Gastroesophageal sphincter (tissue), 3 donors: ENCODE results near the gene GOSR2.

Experiments
- POLR2A ChIP-seq, 2 donors: fragments of 450-650 bp; IDR thresholded peaks; one replicate each; pipeline ENCODE4 v1.6.1; 2017; ENCODE audit warnings: antibody characterized with exemption in 2 of 2, mild to moderate bottlenecking in 2 of 2, moderate library complexity in 1 of 2
- TF ChIP-seq, protein P1 (sequence below), 4 experiments: fragments of 200-600 bp in 2 of 4; fragments of 450-650 bp in 2 of 4; sonication (generic) in 1 of 4; IDR thresholded peaks; one replicate each; pipeline ENCODE4 v1.5.1; 2017 to 2019; ENCODE audit warnings: antibody characterized with exemption in 4 of 4, mild to moderate bottlenecking in 2 of 4, moderate library complexity in 2 of 4

DNA sequence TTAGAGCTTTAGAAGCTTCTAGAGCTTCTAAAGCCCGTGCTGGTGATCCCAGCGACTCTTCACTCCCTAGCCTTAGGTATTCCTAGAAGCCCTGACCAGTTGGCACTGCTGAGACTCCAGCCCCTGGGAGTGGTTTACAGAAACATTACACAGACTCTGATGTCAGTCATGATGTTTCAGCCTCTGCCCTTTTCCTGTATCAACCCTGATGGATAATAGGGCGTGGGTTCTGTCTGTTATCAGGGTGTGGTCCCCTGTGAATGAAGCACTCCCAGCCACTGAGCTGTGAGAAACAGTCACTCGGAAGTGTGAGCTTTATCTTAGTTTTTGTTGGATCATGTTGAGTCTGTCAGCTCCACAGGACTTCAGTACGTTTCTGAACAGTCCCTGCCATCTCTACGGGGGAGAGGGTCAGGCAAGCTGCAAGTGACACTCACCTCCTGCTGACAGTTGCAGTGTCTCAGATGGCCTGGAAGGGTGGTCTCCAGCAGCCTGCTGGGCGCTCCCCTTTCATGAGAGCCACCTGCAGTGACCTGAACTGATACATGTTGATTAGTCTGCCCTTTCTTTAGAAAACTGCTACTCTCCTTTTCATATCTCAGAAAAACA is 12.8 kb downstream of the GOSR2 start:
- TF ChIP-seq POLR2A (IDR thresholded peaks at IDR 0.05) = no peak
- TF ChIP-seq, protein P1, sequence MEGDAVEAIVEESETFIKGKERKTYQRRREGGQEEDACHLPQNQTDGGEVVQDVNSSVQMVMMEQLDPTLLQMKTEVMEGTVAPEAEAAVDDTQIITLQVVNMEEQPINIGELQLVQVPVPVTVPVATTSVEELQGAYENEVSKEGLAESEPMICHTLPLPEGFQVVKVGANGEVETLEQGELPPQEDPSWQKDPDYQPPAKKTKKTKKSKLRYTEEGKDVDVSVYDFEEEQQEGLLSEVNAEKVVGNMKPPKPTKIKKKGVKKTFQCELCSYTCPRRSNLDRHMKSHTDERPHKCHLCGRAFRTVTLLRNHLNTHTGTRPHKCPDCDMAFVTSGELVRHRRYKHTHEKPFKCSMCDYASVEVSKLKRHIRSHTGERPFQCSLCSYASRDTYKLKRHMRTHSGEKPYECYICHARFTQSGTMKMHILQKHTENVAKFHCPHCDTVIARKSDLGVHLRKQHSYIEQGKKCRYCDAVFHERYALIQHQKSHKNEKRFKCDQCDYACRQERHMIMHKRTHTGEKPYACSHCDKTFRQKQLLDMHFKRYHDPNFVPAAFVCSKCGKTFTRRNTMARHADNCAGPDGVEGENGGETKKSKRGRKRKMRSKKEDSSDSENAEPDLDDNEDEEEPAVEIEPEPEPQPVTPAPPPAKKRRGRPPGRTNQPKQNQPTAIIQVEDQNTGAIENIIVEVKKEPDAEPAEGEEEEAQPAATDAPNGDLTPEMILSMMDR (IDR thresholded peaks at IDR 0.05) = no peak
